CD14-positive monocyte (primary cell): ENCODE results near the gene MUC5B. TPM values are rescaled to one million over a fixed set of nuclear protein-coding genes. Genes with fewer than 3 reads are reported as not detected.

ENCODE experiments used
- DNase-seq, 3 donors: peaks; one replicate each; pipeline ENCODE4 v3.0.0-alpha.2; 2011 to 2022
- H2AFZ ChIP-seq: 2 replicates; pipeline ENCODE4 v1.6.0; 2012; ENCODE audit warnings: mild to moderate bottlenecking, low read depth, low read length, inconsistent platforms; ENCODE audit not compliant: insufficient read depth, poor library complexity, severe bottlenecking
- H3K27ac ChIP-seq, 2 donors: 1 replicate in 1 of 2; 2 replicates in 1 of 2; pipeline ENCODE4 v1.5.1; 2012 to 2013; ENCODE audit warnings: low read length in 2 of 2, control low read depth in 1 of 2, inconsistent platforms in 1 of 2, low read depth in 1 of 2, mild to moderate bottlenecking in 1 of 2
- H3K27me3 ChIP-seq, 2 donors: one replicate each; pipeline versions ENCODE4 v1.6.0 to v1.6.1; 2011 to 2013; ENCODE audit warnings: low read length in 2 of 2; ENCODE audit not compliant: control insufficient read depth in 2 of 2, insufficient read depth in 2 of 2
- H3K36me3 ChIP-seq, 2 donors: replicated peaks in 1 of 2; 1 replicate in 1 of 2; 2 replicates in 1 of 2; pipeline versions ENCODE4 v1.5.1 to v1.6.1; 2012 to 2013; ENCODE audit warnings: low read length in 2 of 2, control low read depth in 1 of 2, inconsistent platforms in 1 of 2, mild to moderate bottlenecking in 1 of 2; ENCODE audit not compliant: insufficient read depth in 2 of 2, control insufficient read depth in 1 of 2
- H3K4me1 ChIP-seq, 2 donors: 1 replicate in 1 of 2; 2 replicates in 1 of 2; pipeline versions ENCODE4 v1.5.1 to v1.6.1; 2012 to 2013; ENCODE audit warnings: low read length in 2 of 2, control low read depth in 1 of 2, inconsistent platforms in 1 of 2, mild to moderate bottlenecking in 1 of 2, moderate library complexity in 1 of 2; ENCODE audit not compliant: insufficient read depth in 2 of 2, control insufficient read depth in 1 of 2
- H3K4me2 ChIP-seq: replicated peaks from 2 replicates; pipeline ENCODE3; 2012; ENCODE audit warnings: low read length, moderate library complexity, mild to moderate bottlenecking; ENCODE audit not compliant: poor library complexity, severe bottlenecking; ENCODE audit errors: extremely low read depth
- H3K4me3 ChIP-seq, 3 experiments: fragments of 200-600 bp in 1 of 3; sonication (generic) in 1 of 3; replicated peaks in 1 of 3; 1 replicate in 2 of 3; 2 replicates in 1 of 3; pipeline ENCODE4 v1.5.1; 2011 to 2013; ENCODE audit warnings: low read length in 3 of 3, mild to moderate bottlenecking in 3 of 3, control low read depth in 2 of 3, low read depth in 2 of 3, inconsistent platforms in 1 of 3, moderate library complexity in 1 of 3
- H3K79me2 ChIP-seq: 2 replicates; pipeline ENCODE4 v1.6.0; 2012; ENCODE audit warnings: mild to moderate bottlenecking, control low read depth, inconsistent platforms, low read length, moderate library complexity; ENCODE audit not compliant: insufficient read depth
- H3K9ac ChIP-seq: 2 replicates; pipeline ENCODE4 v1.6.0; 2017; ENCODE audit warnings: low read length, mild to moderate bottlenecking; ENCODE audit not compliant: insufficient read depth, poor library complexity, severe bottlenecking
- H3K9me3 ChIP-seq, 2 donors: replicated peaks in 1 of 2; 1 replicate in 1 of 2; 2 replicates in 1 of 2; pipeline versions ENCODE4 v1.5.1 to v1.6.1; 2012 to 2013; ENCODE audit warnings: low read length in 2 of 2, control low read depth in 1 of 2; ENCODE audit not compliant: control insufficient read depth in 1 of 2, insufficient read depth in 1 of 2
- H4K20me1 ChIP-seq: 2 replicates; pipeline ENCODE4 v1.6.0; 2012; ENCODE audit warnings: mild to moderate bottlenecking, low read length, control low read depth, moderate library complexity; ENCODE audit not compliant: insufficient read depth
- H3K27ac Mint-ChIP-seq, 7 donors: one replicate each; pipeline ENCODE4 v1.8.0; 2020; ENCODE audit warnings: mild to moderate bottlenecking in 7 of 7, mixed read lengths in 7 of 7, moderate library complexity in 6 of 7, inconsistent platforms in 2 of 7
- H3K27me3 Mint-ChIP-seq, 3 donors: one replicate each; pipeline ENCODE4 v1.8.0; 2021 to 2022; ENCODE audit warnings: low read depth in 3 of 3, mild to moderate bottlenecking in 3 of 3, mixed read lengths in 3 of 3, moderate library complexity in 3 of 3, inconsistent platforms in 1 of 3
- H3K36me3 Mint-ChIP-seq, 2 donors: one replicate each; pipeline ENCODE4 v1.8.0; 2020; ENCODE audit warnings: mixed read lengths in 2 of 2, inconsistent platforms in 1 of 2, mild to moderate bottlenecking in 1 of 2
- H3K4me1 Mint-ChIP-seq: one replicate; pipeline ENCODE4 v1.8.0; 2020; ENCODE audit warnings: mild to moderate bottlenecking, mixed read lengths
- H3K4me3 Mint-ChIP-seq, 2 donors: one replicate each; pipeline ENCODE4 v1.8.0; 2020; ENCODE audit warnings: mild to moderate bottlenecking in 2 of 2, mixed read lengths in 2 of 2, moderate library complexity in 1 of 2
- H3K9me3 Mint-ChIP-seq, 7 donors: one replicate each; pipeline ENCODE4 v1.8.0; 2020 to 2022; ENCODE audit warnings: mixed read lengths in 7 of 7, mild to moderate bottlenecking in 6 of 7, moderate library complexity in 6 of 7, inconsistent platforms in 2 of 7
- WGBS: methylation state at CpG from one replicate; pipeline ENCODE4 v1.1.5; 2013; ENCODE audit warnings: missing lambda C conversion rate; ENCODE audit not compliant: insufficient coverage; 5-methylcytosine and 5-hydroxymethylcytosine counted together
- intact Hi-C, 2 donors: fragments of 100-400 bp; cut with micrococcal nuclease; formaldehyde crosslinking; loops; one replicate each; pipeline versions ENCODE4 v1.15.0 to v1.15.1; 2023
- polyA plus RNA-seq, 3 donors: library from polyadenylated mRNA; depleted of rRNA in 1 of 3; unstranded in 2 of 3; stranded (reverse) in 1 of 3; fragments of 300-500 nt in 2 of 3; fragments of >200 nt in 1 of 3; fragmentation: Illumina TruSeq in 2 of 3; gene quantifications; 1 replicate in 2 of 3; 2 replicates in 1 of 3; pipeline ENCODE4 v1.2.3, GENCODE V29; 2012 to 2021
- TF ChIP-seq, protein P1 (sequence below): fragments of 200-600 bp; IDR thresholded peaks from one replicate; pipeline ENCODE4 v1.8.0; 2022; ENCODE audit warnings: antibody characterized with exemption, mild to moderate bottlenecking

MUC5B gene
- polyA plus RNA-seq, 3 donors, result not detected

DNA sequence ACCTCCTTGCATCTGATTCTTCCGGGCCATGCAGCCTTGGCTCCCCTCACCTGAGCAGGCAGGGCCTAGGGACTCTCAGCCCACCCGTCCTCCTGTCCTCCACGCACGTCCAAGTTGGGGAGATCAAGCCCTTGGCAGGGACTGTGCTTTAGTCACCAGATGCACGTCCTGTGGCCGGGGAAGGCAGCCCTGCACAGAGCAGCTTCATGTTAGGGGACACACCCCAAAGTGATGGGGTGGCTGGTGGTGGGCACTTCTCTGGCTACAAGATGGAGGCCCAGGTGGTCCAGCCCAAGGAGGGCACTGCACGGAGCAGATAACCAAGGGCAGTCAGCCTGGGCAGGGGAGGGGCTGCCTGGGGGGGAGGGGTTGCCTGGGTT lies 1.2 kb downstream of the MUC5B start:
- H3K36me3 Mint-ChIP-seq, result no peaks in the 10 kb centered on the region
- no peak overlapping the region for H3K4me3 Mint-ChIP-seq
- WGBS, result 55% methylated on average over 6 of the region's 7 CpGs
- no peaks in the 10 kb centered on the region for H3K79me2 ChIP-seq
- peaks cover 3 to 9% (median 6%) of the 10 kb centered on the region in 3 donors for H3K27me3 Mint-ChIP-seq
- H3K9me3 ChIP-seq, result no peaks in the 10 kb centered on the region
- TF ChIP-seq, protein P1, sequence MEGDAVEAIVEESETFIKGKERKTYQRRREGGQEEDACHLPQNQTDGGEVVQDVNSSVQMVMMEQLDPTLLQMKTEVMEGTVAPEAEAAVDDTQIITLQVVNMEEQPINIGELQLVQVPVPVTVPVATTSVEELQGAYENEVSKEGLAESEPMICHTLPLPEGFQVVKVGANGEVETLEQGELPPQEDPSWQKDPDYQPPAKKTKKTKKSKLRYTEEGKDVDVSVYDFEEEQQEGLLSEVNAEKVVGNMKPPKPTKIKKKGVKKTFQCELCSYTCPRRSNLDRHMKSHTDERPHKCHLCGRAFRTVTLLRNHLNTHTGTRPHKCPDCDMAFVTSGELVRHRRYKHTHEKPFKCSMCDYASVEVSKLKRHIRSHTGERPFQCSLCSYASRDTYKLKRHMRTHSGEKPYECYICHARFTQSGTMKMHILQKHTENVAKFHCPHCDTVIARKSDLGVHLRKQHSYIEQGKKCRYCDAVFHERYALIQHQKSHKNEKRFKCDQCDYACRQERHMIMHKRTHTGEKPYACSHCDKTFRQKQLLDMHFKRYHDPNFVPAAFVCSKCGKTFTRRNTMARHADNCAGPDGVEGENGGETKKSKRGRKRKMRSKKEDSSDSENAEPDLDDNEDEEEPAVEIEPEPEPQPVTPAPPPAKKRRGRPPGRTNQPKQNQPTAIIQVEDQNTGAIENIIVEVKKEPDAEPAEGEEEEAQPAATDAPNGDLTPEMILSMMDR, result no peak
- no peak overlapping the region for H3K4me2 ChIP-seq
- H3K27me3 ChIP-seq, result no peaks in the 10 kb centered on the region
- H3K9me3 Mint-ChIP-seq, result no peaks in the 10 kb centered on the region
- H4K20me1 ChIP-seq, result no peaks in the 10 kb centered on the region
- no peaks in the 10 kb centered on the region for H3K36me3 ChIP-seq
- no peak overlapping the region for H3K9ac ChIP-seq
- no peaks in the 10 kb centered on the region for H3K4me1 Mint-ChIP-seq
- no peak overlapping the region for H3K27ac ChIP-seq
- intact Hi-C loops, result no loop called here
- H3K4me1 ChIP-seq, result no peaks in the 10 kb centered on the region
- no peak overlapping the region for H3K4me3 ChIP-seq
- no peak for DNase-seq
- no peak overlapping the region for H3K27ac Mint-ChIP-seq
- no peak overlapping the region for H2AFZ ChIP-seq

DNA sequence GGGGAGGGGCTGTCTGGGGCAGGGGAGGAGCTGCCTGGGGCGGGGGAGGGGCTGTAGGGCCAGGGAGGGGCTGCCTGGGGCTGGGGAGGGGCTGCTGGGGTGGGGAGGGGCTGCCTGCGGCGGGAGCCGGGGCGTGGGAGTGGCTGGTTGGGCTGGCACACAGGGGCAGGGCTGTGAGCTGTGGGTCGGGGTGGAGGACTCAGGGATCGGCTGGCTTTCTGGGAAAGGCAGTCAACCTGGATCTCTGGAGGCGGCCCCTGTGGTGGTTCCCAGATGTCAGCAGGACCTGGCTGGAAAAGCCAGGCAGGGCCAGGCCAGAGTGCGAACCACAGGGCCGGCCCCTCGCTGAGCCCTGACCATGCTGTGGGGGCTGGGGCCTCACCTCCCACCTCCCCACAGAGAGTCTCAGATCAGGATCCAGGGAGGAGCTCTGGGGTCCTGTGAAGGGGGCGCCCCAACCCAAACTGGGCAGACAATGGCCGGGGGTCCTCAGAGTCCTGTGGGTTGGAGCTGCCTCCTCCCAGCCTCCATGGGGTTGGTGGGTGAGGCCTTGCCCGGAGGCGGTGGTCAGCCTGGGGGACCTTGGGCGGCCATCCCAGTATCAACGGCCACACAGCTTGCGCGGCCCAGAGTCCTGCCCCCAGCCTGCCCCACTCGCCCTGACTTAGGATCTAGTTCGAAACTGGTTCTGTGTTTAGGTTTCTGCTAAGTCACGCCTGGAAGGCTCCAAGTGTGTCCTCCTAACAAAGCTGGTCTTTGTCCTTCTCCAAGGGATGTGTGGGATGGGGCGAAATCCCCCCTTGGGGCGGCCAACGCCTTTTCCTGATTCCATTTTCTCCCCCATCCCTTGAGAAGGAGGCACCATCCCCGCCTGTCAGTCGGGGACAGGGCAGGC lies 1.9 kb downstream of the MUC5B start:
- Histone ChIP-seq H3K4me2 (no peak overlapping the region), H3K79me2 (no peaks in the 10 kb centered on the region), H3K27ac (no peak overlapping the region), H3K4me1 (no peaks in the 10 kb centered on the region), H3K27me3 (no peaks in the 10 kb centered on the region), H3K9ac (no peak overlapping the region), H3K9me3 (no peaks in the 10 kb centered on the region), H2AFZ (no peak overlapping the region), H3K4me3 (no peak overlapping the region), H3K36me3 (no peaks in the 10 kb centered on the region), H4K20me1 (no peaks in the 10 kb centered on the region)
- intact Hi-C loops, result no loop called here
- Mint-ChIP-seq H3K9me3 (no peaks in the 10 kb centered on the region), H3K4me1 (no peaks in the 10 kb centered on the region), H3K36me3 (no peaks in the 10 kb centered on the region), H3K27me3 (peaks cover 3 to 9% (median 6%) of the 10 kb centered on the region in 3 donors), H3K4me3 (no peak overlapping the region), H3K27ac (no peak overlapping the region)
- TF ChIP-seq, protein P1, result no peak
- WGBS, result 66% methylated on average over 17 of the region's 27 CpGs
- DNase-seq, result no peak
